H1 (cell line): ENCODE results near the gene SLC9A7. TPM values are rescaled to one million over a fixed set of nuclear protein-coding genes. Genes with fewer than 3 reads are reported as not detected.

Experiments
- CTCF ChIA-PET: fragments of 300-600 bp; sonication (Branson Sonifier 250); formaldehyde crosslinking; loops from one replicate; lab custom pipeline; 2021; ENCODE audit not compliant: partially characterized antibody; lab: Charles Lee
- POLR2A ChIA-PET: fragments of 300-600 bp; sonication (Branson Sonifier 250); formaldehyde crosslinking; loops from one replicate; lab custom pipeline; 2021; ENCODE audit warnings: inconsistent platforms; ENCODE audit not compliant: partially characterized antibody; lab: Charles Lee
- DNase-seq, 2 experiments: peaks; one replicate each; pipeline versions ENCODE4 v3.0.0 to v3.0.0-alpha.2; 2010 to 2022; ENCODE audit warnings: low spot score in 2 of 2, low read depth in 1 of 2, mixed read lengths in 1 of 2
- FAIRE-seq: peaks from 2 replicates; lab custom pipeline; 2011; peaks lifted over from hg19 to GRCh38; lab: Jason Lieb, UNC
- H2AFZ ChIP-seq: 2 replicates; pipeline ENCODE4 v1.8.1; 2012; ENCODE audit warnings: low read length, inconsistent platforms
- H2AK5ac ChIP-seq: 2 replicates; pipeline ENCODE4 v1.6.1; 2013; ENCODE audit warnings: low read depth, low read length
- H2BK120ac ChIP-seq: replicated peaks from 2 replicates; pipeline ENCODE3; 2013; ENCODE audit warnings: low read depth, low read length, inconsistent platforms
- H2BK12ac ChIP-seq: 2 replicates; pipeline ENCODE4 v1.6.1; 2013; ENCODE audit warnings: low read depth, low read length
- H2BK15ac ChIP-seq: 2 replicates; pipeline ENCODE4 v1.6.1; 2013; ENCODE audit warnings: low read length
- H2BK20ac ChIP-seq: 2 replicates; pipeline ENCODE4 v1.6.1; 2013; ENCODE audit warnings: low read length
- H2BK5ac ChIP-seq: 2 replicates; pipeline ENCODE4 v1.6.1; 2013; ENCODE audit warnings: low read depth, low read length
- H3K14ac ChIP-seq: 2 replicates; pipeline ENCODE4 v1.6.1; 2013; ENCODE audit warnings: inconsistent platforms; ENCODE audit not compliant: insufficient read length
- H3K18ac ChIP-seq: 2 replicates; pipeline ENCODE4 v1.6.1; 2013; ENCODE audit warnings: low read length; ENCODE audit errors: extremely low read depth
- H3K23ac ChIP-seq: 2 replicates; pipeline ENCODE4 v1.6.1; 2013; ENCODE audit warnings: inconsistent platforms; ENCODE audit not compliant: insufficient read length
- H3K23me2 ChIP-seq: 2 replicates; pipeline ENCODE4 v1.6.1; 2013; ENCODE audit warnings: low read depth, low read length
- H3K27ac ChIP-seq: 2 replicates; pipeline ENCODE4 v1.6.1; 2011; ENCODE audit warnings: low read depth, low read length, inconsistent platforms
- H3K27me3 ChIP-seq, 4 experiments: replicated peaks in 1 of 4; 1 replicate in 1 of 4; 2 replicates in 3 of 4; pipeline versions ENCODE4 v1.6.1 to v1.8.1; 2011 to 2013; ENCODE audit warnings: low read length in 3 of 4, mild to moderate bottlenecking in 3 of 4, inconsistent platforms in 2 of 4, mixed read lengths in 2 of 4, moderate library complexity in 1 of 4; ENCODE audit not compliant: control insufficient read depth in 3 of 4, insufficient read depth in 3 of 4; ENCODE audit errors: extremely low read depth in 1 of 4
- H3K36me3 ChIP-seq, 4 experiments: 2 replicates each; pipeline versions ENCODE4 v1.6.1 to v1.8.1; 2011 to 2013; ENCODE audit warnings: mild to moderate bottlenecking in 4 of 4, low read length in 3 of 4, moderate library complexity in 2 of 4, control low read depth in 1 of 4, inconsistent platforms in 1 of 4; ENCODE audit not compliant: insufficient read depth in 4 of 4, control insufficient read depth in 2 of 4
- H3K4ac ChIP-seq: replicated peaks from 2 replicates; pipeline ENCODE3; 2013; ENCODE audit warnings: low read length, low read depth, mixed read lengths, inconsistent platforms; ENCODE audit not compliant: insufficient read length
- H3K4me1 ChIP-seq, 4 experiments: replicated peaks in 1 of 4; 1 replicate in 1 of 4; 2 replicates in 3 of 4; pipeline versions ENCODE4 v1.6.1 to v1.8.1; 2011 to 2013; ENCODE audit warnings: low read length in 3 of 4, inconsistent platforms in 2 of 4, mixed read lengths in 1 of 4; ENCODE audit not compliant: insufficient read depth in 4 of 4, control insufficient read depth in 3 of 4
- H3K4me2 ChIP-seq, 2 experiments: 2 replicates each; pipeline versions ENCODE4 v1.6.1 to v1.8.1; 2011 to 2013; ENCODE audit warnings: low read depth in 2 of 2, low read length in 2 of 2, control low read depth in 1 of 2, inconsistent platforms in 1 of 2, mild to moderate bottlenecking in 1 of 2; ENCODE audit not compliant: insufficient read depth in 1 of 2
- H3K4me3 ChIP-seq, 4 experiments: fragments of 200-600, 300-600 bp in 1 of 4; sonication (generic), shearing (Covaris generic), sonication (Bioruptor Twin) in 1 of 4; 2 replicates each; pipeline versions ENCODE4 v1.5.1 to v1.8.1; 2011 to 2016; ENCODE audit warnings: low read length in 4 of 4, low read depth in 3 of 4, control low read depth in 2 of 4, inconsistent platforms in 2 of 4, mild to moderate bottlenecking in 2 of 4, mixed read lengths in 1 of 4, moderate library complexity in 1 of 4; ENCODE audit not compliant: insufficient read depth in 2 of 4; ENCODE audit errors: extremely low read depth in 1 of 4
- H3K56ac ChIP-seq: replicated peaks from 2 replicates; pipeline ENCODE3; 2013; ENCODE audit warnings: low read depth, mild to moderate bottlenecking, mixed read lengths, low read length, inconsistent platforms; ENCODE audit not compliant: insufficient read length
- H3K79me1 ChIP-seq: 2 replicates; pipeline ENCODE4 v1.6.1; 2013; ENCODE audit warnings: low read depth, low read length, control low read depth
- H3K79me2 ChIP-seq, 2 experiments: 2 replicates each; pipeline versions ENCODE4 v1.6.1 to v1.8.1; 2012 to 2013; ENCODE audit warnings: low read length in 2 of 2, mild to moderate bottlenecking in 2 of 2, inconsistent platforms in 1 of 2; ENCODE audit not compliant: insufficient read depth in 2 of 2, control insufficient read depth in 1 of 2
- H3K9ac ChIP-seq, 4 experiments: replicated peaks in 1 of 4; 1 replicate in 1 of 4; 2 replicates in 3 of 4; pipeline versions ENCODE4 v1.6.1 to v1.8.1; 2011 to 2013; ENCODE audit warnings: low read depth in 3 of 4, low read length in 3 of 4, control low read depth in 2 of 4, mild to moderate bottlenecking in 2 of 4, moderate library complexity in 2 of 4, inconsistent platforms in 1 of 4; ENCODE audit errors: extremely low read depth in 1 of 4
- H3K9me3 ChIP-seq, 2 experiments: 2 replicates each; pipeline versions ENCODE4 v1.6.1 to v1.8.1; 2012 to 2013; ENCODE audit warnings: mild to moderate bottlenecking in 2 of 2, moderate library complexity in 2 of 2, control low read depth in 1 of 2, inconsistent platforms in 1 of 2, low read depth in 1 of 2, low read length in 1 of 2, mixed read lengths in 1 of 2; ENCODE audit not compliant: insufficient read depth in 2 of 2
- H4K20me1 ChIP-seq, 2 experiments: replicated peaks in 1 of 2; 2 replicates each; pipeline versions ENCODE3 to v1.8.1; 2011 to 2013; ENCODE audit warnings: inconsistent platforms in 2 of 2, low read length in 2 of 2, mild to moderate bottlenecking in 1 of 2; ENCODE audit not compliant: insufficient read depth in 2 of 2, control insufficient read depth in 1 of 2
- H4K5ac ChIP-seq: 2 replicates; pipeline ENCODE4 v1.6.1; 2013; ENCODE audit warnings: low read length, low read depth, mixed read lengths, inconsistent platforms; ENCODE audit not compliant: insufficient read length
- H4K8ac ChIP-seq: 2 replicates; pipeline ENCODE4 v1.8.0; 2013; ENCODE audit warnings: mild to moderate bottlenecking, moderate library complexity, low read length, inconsistent platforms; ENCODE audit not compliant: insufficient read depth; ENCODE audit errors: extremely low read depth
- H4K91ac ChIP-seq: replicated peaks from 2 replicates; pipeline ENCODE3; 2013; ENCODE audit warnings: low read length, mixed read lengths, inconsistent platforms; ENCODE audit not compliant: insufficient read length
- BCL11A ChIP-seq, 2 experiments: IDR thresholded peaks; one replicate each; pipeline ENCODE4 v1.6.1; 2011; ENCODE audit warnings: low read depth in 2 of 2, low read length in 2 of 2, mild to moderate bottlenecking in 2 of 2
- CTBP2 ChIP-seq: IDR thresholded peaks from 2 replicates; pipeline ENCODE4 v1.7.0; 2011; ENCODE audit warnings: borderline replicate concordance, mild to moderate bottlenecking, moderate library complexity, mixed read lengths, low read length; ENCODE audit not compliant: insufficient read depth, insufficient read length
- CTCF ChIP-seq, 3 experiments: IDR thresholded peaks; 1 replicate in 2 of 3; 2 replicates in 1 of 3; pipeline versions ENCODE4 v1.5.1 to v1.6.1; 2011; ENCODE audit warnings: low read length in 3 of 3, mild to moderate bottlenecking in 3 of 3, inconsistent platforms in 2 of 3, low read depth in 1 of 3, moderate library complexity in 1 of 3; ENCODE audit not compliant: insufficient read depth in 1 of 3; ENCODE audit errors: control extremely low read depth in 1 of 3
- EZH2 ChIP-seq: fragments of 200-600 bp; sonication (generic); IDR thresholded peaks from 2 replicates; pipeline ENCODE4 v1.7.1; 2012; ENCODE audit warnings: low read depth, mild to moderate bottlenecking, moderate library complexity, low read length, inconsistent platforms; ENCODE audit not compliant: severe bottlenecking
- JUN ChIP-seq: IDR thresholded peaks from 2 replicates; pipeline ENCODE4 v1.6.1; 2011; ENCODE audit warnings: low read depth, mild to moderate bottlenecking, improper control_type of control experiment, low read length
- JUND ChIP-seq: IDR thresholded peaks from 2 replicates; pipeline ENCODE4 v1.6.1; 2011; ENCODE audit warnings: mild to moderate bottlenecking, improper control_type of control experiment, low read length
- SIN3A ChIP-seq, 2 experiments: IDR thresholded peaks in 1 of 2; conservative IDR thresholded peaks in 1 of 2; 2 replicates each; pipeline ENCODE4 v1.6.1; 2011 to 2012; ENCODE audit warnings: low read length in 2 of 2, improper control_type of control experiment in 1 of 2, low read depth in 1 of 2, mild to moderate bottlenecking in 1 of 2
- SP1 ChIP-seq: IDR thresholded peaks from 2 replicates; pipeline ENCODE4 v1.6.1; 2011; ENCODE audit warnings: low read depth, low read length
- TBP ChIP-seq: IDR thresholded peaks from 2 replicates; pipeline ENCODE4 v1.6.1; 2011; ENCODE audit warnings: low read depth, low read length, improper control_type of control experiment
- TCF12 ChIP-seq: IDR thresholded peaks from 2 replicates; pipeline ENCODE4 v1.6.1; 2011; ENCODE audit warnings: low read depth, mild to moderate bottlenecking, low read length
- TEAD4 ChIP-seq: IDR thresholded peaks from 2 replicates; pipeline ENCODE4 v1.6.1; 2012; ENCODE audit warnings: low read depth, low read length, inconsistent platforms, mixed read lengths
- WGBS, 2 experiments: shearing (Covaris generic) in 1 of 2; methylation state at CpG; one replicate each; pipeline versions ENCODE4 v1.1.6 to v1.1.7; 2013 to 2015; ENCODE audit warnings: low lambda C conversion rate in 2 of 2, mixed read lengths in 2 of 2, inconsistent platforms in 1 of 2, low coverage in 1 of 2, missing lambda C conversion rate in 1 of 2; ENCODE audit not compliant: insufficient replicate concordance in 2 of 2, insufficient coverage in 1 of 2, insufficient read length in 1 of 2; ENCODE audit errors: extremely low coverage in 1 of 2, missing lambda C conversion rate in 1 of 2; 5-methylcytosine and 5-hydroxymethylcytosine counted together
- polyA plus RNA-seq, 7 experiments: library from polyadenylated mRNA; depleted of rRNA in 3 of 7; stranded (reverse) in 5 of 7; unstranded in 2 of 7; fragments of >200 nt in 5 of 7; fragments of 200-250 nt in 2 of 7; gene quantifications; 1 replicate in 5 of 7; 2 replicates in 1 of 7; 4 replicates in 1 of 7; pipeline versions ENCODE4 v1.2.1 to v1.2.3, GENCODE V29; 2011 to 2013; ENCODE audit warnings: missing spikeins in 2 of 7, mixed read lengths in 2 of 7
- total RNA-seq: library from RNA; stranded (reverse); fragmentation: NEBNext Ultra II Directional; extraction: Animal tissue kit (Norgen Biotek cat#: 25700); gene quantifications from 2 replicates; pipeline ENCODE4 v1.2.1, GENCODE V29; 2021

The SLC9A7 gene
- total and polyA plus RNA-seq, 2 of the 8 experiments (the other 6 are each of a cell fraction or from before 2014, with no cell fraction given): 6.7 to 17.2 TPM

- no peak for FAIRE-seq
- no peak for TF ChIP-seq SIN3A (conservative IDR thresholded peaks at IDR 0.05 in 1 of 2, IDR thresholded peaks at IDR 0.05 in 1 of 2; ENCODE audit: low read depth in 1 of 2, low read length in 2 of 2)
- no peak for TF ChIP-seq JUN
- no peak for TF ChIP-seq CTCF (IDR thresholded peaks at IDR 0.05; ENCODE audit: control extremely low read depth in 1 of 3, insufficient read depth in 1 of 3, low read depth in 1 of 3, low read length in 3 of 3)
- no peak for TF ChIP-seq TBP
- TF ChIP-seq TEAD4: no peak
- TF ChIP-seq CTBP2: no peak
- no peak for TF ChIP-seq JUND
- TF ChIP-seq SP1: no peak
- TF ChIP-seq TCF12: no peak
- no peak for TF ChIP-seq EZH2
- TF ChIP-seq BCL11A (IDR thresholded peaks at IDR 0.05; ENCODE audit: low read depth in 2 of 2, low read length in 2 of 2): no peak
These were observed 96.5 kb downstream of the SLC9A7 start for GRCh38 chrX:46662188-46662958.

More at GRCh38 chrX:46662188-46662958, 96.5 kb downstream of the SLC9A7 start:
- no peak overlapping the region for H2BK20ac ChIP-seq
- no peaks in the 10 kb centered on the region for H3K4me1 ChIP-seq
- H4K5ac ChIP-seq: no peak overlapping the region
- no peaks in the 10 kb centered on the region for H3K79me2 ChIP-seq
- no peak for DNase-seq
- H4K20me1 ChIP-seq: no peaks in the 10 kb centered on the region
- no peaks in the 10 kb centered on the region for H3K79me1 ChIP-seq
- H2AFZ ChIP-seq: no peak overlapping the region
- WGBS, 2 experiments: 92% methylated on average over 10 of the region's 10 CpGs; no CpG with 5 or more reads in 1 of the 2 experiments
- no peak overlapping the region for H3K4me3 ChIP-seq
- H3K4ac ChIP-seq: no peak overlapping the region
- H3K4me2 ChIP-seq: no peak overlapping the region
- no peak overlapping the region for H3K23ac ChIP-seq
- H2AK5ac ChIP-seq: no peak overlapping the region
- H2BK12ac ChIP-seq: no peak overlapping the region
- no peak overlapping the region for H3K14ac ChIP-seq
- no peak overlapping the region for H4K91ac ChIP-seq
- no peaks in the 10 kb centered on the region for H3K36me3 ChIP-seq
- H2BK5ac ChIP-seq: no peak overlapping the region
- H2BK15ac ChIP-seq: no peak overlapping the region
- H3K9ac ChIP-seq: no peak overlapping the region
- H3K9me3 ChIP-seq: no peaks in the 10 kb centered on the region
- CTCF ChIA-PET: no interaction called here
- no peaks in the 10 kb centered on the region for H3K27me3 ChIP-seq
- no peak overlapping the region for H4K8ac ChIP-seq
- H3K56ac ChIP-seq: no peak overlapping the region
- no peak overlapping the region for H2BK120ac ChIP-seq
- no peak overlapping the region for H3K27ac ChIP-seq
- POLR2A ChIA-PET: no interaction called here
- H3K18ac ChIP-seq: no peak overlapping the region
- no peaks in the 10 kb centered on the region for H3K23me2 ChIP-seq
